Fibroblast of lung (primary cell): ENCODE measurements around the gene HTR2A. TPM values are rescaled to one million over a fixed set of nuclear protein-coding genes. Genes with fewer than 3 reads are reported as not detected.

ENCODE experiments used
- DNase-seq, 2 donors: peaks; one replicate each; pipeline versions ENCODE4 v3.0.0 to v3.0.0-alpha.2; 2010; ENCODE audit warnings: low read depth in 2 of 2
- H2AFZ ChIP-seq: 2 replicates; pipeline ENCODE4 v1.5.1; 2012; ENCODE audit warnings: low read length, control low read depth, inconsistent platforms
- H3K27ac ChIP-seq: 2 replicates; pipeline ENCODE4 v1.5.1; 2011; ENCODE audit warnings: low read length, control low read depth; ENCODE audit not compliant: insufficient read depth
- H3K27me3 ChIP-seq: 2 replicates; pipeline ENCODE4 v1.5.1; 2011; ENCODE audit warnings: mild to moderate bottlenecking, low read length; ENCODE audit not compliant: control insufficient read depth, insufficient read depth
- H3K36me3 ChIP-seq: 2 replicates; pipeline ENCODE4 v1.5.1; 2011; ENCODE audit warnings: low read length; ENCODE audit not compliant: control insufficient read depth, insufficient read depth
- H3K4me1 ChIP-seq: 2 replicates; pipeline ENCODE4 v1.5.1; 2011; ENCODE audit warnings: low read length; ENCODE audit not compliant: control insufficient read depth, insufficient read depth; ENCODE audit errors: extremely low read depth
- H3K4me2 ChIP-seq: 2 replicates; pipeline ENCODE4 v1.5.1; 2011; ENCODE audit warnings: low read length, control low read depth; ENCODE audit not compliant: insufficient read depth; ENCODE audit errors: extremely low read depth
- H3K4me3 ChIP-seq, 4 experiments: fragments of 200-600 bp in 1 of 4; sonication (generic) in 1 of 4; replicated peaks in 1 of 4; 2 replicates each; pipeline ENCODE4 v1.5.1; 2011 to 2016; ENCODE audit warnings: low read length in 4 of 4, low read depth in 3 of 4, mild to moderate bottlenecking in 3 of 4, control low read depth in 2 of 4, inconsistent platforms in 1 of 4, mixed read lengths in 1 of 4; ENCODE audit not compliant: insufficient read depth in 1 of 4; ENCODE audit errors: control extremely low read depth in 1 of 4
- H3K79me2 ChIP-seq: 2 replicates; pipeline ENCODE4 v1.5.1; 2012; ENCODE audit warnings: mild to moderate bottlenecking, low read length, inconsistent platforms; ENCODE audit not compliant: control insufficient read depth, insufficient read depth
- H3K9ac ChIP-seq: 2 replicates; pipeline ENCODE4 v1.5.1; 2011; ENCODE audit warnings: mild to moderate bottlenecking, low read length, control low read depth; ENCODE audit not compliant: insufficient read depth
- H3K9me3 ChIP-seq: 2 replicates; pipeline ENCODE4 v1.5.1; 2012; ENCODE audit warnings: low read depth, low read length; ENCODE audit not compliant: control insufficient read depth, insufficient read depth
- H4K20me1 ChIP-seq: 2 replicates; pipeline ENCODE4 v1.5.1; 2011; ENCODE audit warnings: low read length; ENCODE audit not compliant: control insufficient read depth, insufficient read depth; ENCODE audit errors: extremely low read depth
- EZH2 ChIP-seq: IDR thresholded peaks from 2 replicates; pipeline ENCODE4 v1.5.1; 2012; ENCODE audit warnings: low read length, control low read depth, mild to moderate bottlenecking; ENCODE audit errors: missing control alignments
- polyA plus RNA-seq, 2 donors: library from polyadenylated mRNA; depleted of rRNA in 1 of 2; stranded (reverse) in 1 of 2; unstranded in 1 of 2; fragments of >200 nt; gene quantifications; 2 replicates each; pipeline ENCODE4 v1.2.1, GENCODE V29; 2011 to 2012; ENCODE audit warnings: missing spikeins in 1 of 2
- total RNA-seq: library from RNA; depleted of rRNA; stranded (reverse); fragments of >200 nt; gene quantifications from 2 replicates; pipeline ENCODE4 v1.2.1, GENCODE V29; 2014
- TF ChIP-seq, protein P1 (sequence below), 2 donors: IDR thresholded peaks in 1 of 2; conservative IDR thresholded peaks in 1 of 2; 1 replicate in 1 of 2; 2 replicates in 1 of 2; pipeline ENCODE4 v1.5.1; 2011 to 2012; ENCODE audit warnings: low read length in 2 of 2, control low read depth in 1 of 2, inconsistent platforms in 1 of 2, low read depth in 1 of 2, mild to moderate bottlenecking in 1 of 2

HTR2A gene
- total and polyA plus RNA-seq, 2 donors (not counting 1 experiment from before 2014, with no cell fraction given) = 0.01 to 0.33 TPM

- Histone ChIP-seq H3K27me3 (no peaks in the 10 kb centered on the region), H3K79me2 (peaks cover 34% of the 10 kb centered on the region), H4K20me1 (no peaks in the 10 kb centered on the region), H3K4me3 (no peak overlapping the region), H2AFZ (no peak overlapping the region), H3K4me2 (peak overlapping the region; percentile 77), H3K27ac (no peak overlapping the region), H3K9ac (no peak overlapping the region), H3K4me1 (no peaks in the 10 kb centered on the region), H3K9me3 (no peaks in the 10 kb centered on the region), H3K36me3 (peaks cover 2% of the 10 kb centered on the region)
- no peak for TF ChIP-seq EZH2
- TF ChIP-seq, protein P1, sequence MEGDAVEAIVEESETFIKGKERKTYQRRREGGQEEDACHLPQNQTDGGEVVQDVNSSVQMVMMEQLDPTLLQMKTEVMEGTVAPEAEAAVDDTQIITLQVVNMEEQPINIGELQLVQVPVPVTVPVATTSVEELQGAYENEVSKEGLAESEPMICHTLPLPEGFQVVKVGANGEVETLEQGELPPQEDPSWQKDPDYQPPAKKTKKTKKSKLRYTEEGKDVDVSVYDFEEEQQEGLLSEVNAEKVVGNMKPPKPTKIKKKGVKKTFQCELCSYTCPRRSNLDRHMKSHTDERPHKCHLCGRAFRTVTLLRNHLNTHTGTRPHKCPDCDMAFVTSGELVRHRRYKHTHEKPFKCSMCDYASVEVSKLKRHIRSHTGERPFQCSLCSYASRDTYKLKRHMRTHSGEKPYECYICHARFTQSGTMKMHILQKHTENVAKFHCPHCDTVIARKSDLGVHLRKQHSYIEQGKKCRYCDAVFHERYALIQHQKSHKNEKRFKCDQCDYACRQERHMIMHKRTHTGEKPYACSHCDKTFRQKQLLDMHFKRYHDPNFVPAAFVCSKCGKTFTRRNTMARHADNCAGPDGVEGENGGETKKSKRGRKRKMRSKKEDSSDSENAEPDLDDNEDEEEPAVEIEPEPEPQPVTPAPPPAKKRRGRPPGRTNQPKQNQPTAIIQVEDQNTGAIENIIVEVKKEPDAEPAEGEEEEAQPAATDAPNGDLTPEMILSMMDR (conservative IDR thresholded peaks at IDR 0.05 in 1 of 2, IDR thresholded peaks at IDR 0.05 in 1 of 2; ENCODE audit: low read depth in 1 of 2, low read length in 2 of 2) = no peak
- peak in 1 of 2 donors; percentile 40 for DNase-seq
These were observed 101.5 kb downstream of the HTR2A start for GRCh38 chr13:46795321-46795720.

DNA sequence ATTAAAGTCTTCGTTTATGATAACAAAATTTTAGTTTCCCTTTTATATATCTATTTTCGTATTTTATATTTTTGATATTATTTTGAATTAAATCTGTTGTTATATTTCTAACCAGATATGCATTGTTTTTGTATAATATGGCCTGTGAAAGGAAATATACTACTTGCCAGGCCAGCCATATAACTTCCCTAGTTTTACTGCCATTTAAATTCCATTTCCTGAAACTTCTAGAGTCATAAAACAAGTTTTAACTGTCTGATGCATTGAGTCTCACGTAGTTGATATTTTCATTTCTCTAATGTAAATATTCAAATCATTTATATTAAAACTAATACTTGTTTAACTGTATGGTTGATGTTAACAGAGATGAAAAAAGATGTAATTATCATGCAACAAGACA is 113.3 kb downstream of the HTR2A start:
- no peaks in the 10 kb centered on the region for H3K27me3 ChIP-seq
- TF ChIP-seq EZH2 = no peak
- TF ChIP-seq, protein P1 (conservative IDR thresholded peaks at IDR 0.05 in 1 of 2, IDR thresholded peaks at IDR 0.05 in 1 of 2; ENCODE audit: low read depth in 1 of 2, low read length in 2 of 2) = no peak
- no peaks in the 10 kb centered on the region for H3K79me2 ChIP-seq
- peaks cover under 1% of the 10 kb centered on the region for H3K4me1 ChIP-seq
- H2AFZ ChIP-seq = no peak overlapping the region
- H3K4me2 ChIP-seq = no peak overlapping the region
- H3K36me3 ChIP-seq = peaks cover under 1% of the 10 kb centered on the region
- H3K9ac ChIP-seq = no peak overlapping the region
- no peak overlapping the region for H3K4me3 ChIP-seq
- H4K20me1 ChIP-seq = no peaks in the 10 kb centered on the region
- DNase-seq = no peak
- no peaks in the 10 kb centered on the region for H3K9me3 ChIP-seq
- H3K27ac ChIP-seq = no peak overlapping the region

DNA sequence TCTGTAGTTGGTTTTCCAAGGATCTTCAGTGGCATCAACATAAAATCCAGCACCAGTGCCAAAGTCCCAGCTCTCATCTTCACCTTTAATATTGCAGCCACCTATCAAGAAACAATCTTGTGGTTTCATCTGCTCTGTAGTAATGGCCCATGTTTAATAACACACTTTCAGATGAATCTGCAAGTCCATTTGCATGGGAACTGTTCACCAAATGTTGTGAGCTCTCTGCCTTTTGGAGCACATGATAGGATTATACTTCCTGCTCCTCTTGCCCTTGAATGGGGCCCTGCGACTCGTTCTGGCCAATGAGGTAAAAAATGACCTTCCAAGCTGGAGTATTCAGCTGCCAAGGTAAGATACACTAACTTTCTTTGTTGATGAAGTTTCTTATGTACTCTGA is 114.2 kb downstream of the HTR2A start:
- H3K36me3 ChIP-seq = peaks cover 2% of the 10 kb centered on the region
- no peaks in the 10 kb centered on the region for H3K9me3 ChIP-seq
- DNase-seq = no peak
- H3K4me2 ChIP-seq = no peak overlapping the region
- H4K20me1 ChIP-seq = no peaks in the 10 kb centered on the region
- H3K4me3 ChIP-seq = no peak overlapping the region
- no peak overlapping the region for H3K9ac ChIP-seq
- no peak overlapping the region for H3K27ac ChIP-seq
- H2AFZ ChIP-seq = no peak overlapping the region
- TF ChIP-seq, protein P1 (conservative IDR thresholded peaks at IDR 0.05 in 1 of 2, IDR thresholded peaks at IDR 0.05 in 1 of 2; ENCODE audit: low read depth in 1 of 2, low read length in 2 of 2) = no peak
- TF ChIP-seq EZH2 = no peak
- peaks cover 3% of the 10 kb centered on the region for H3K4me1 ChIP-seq
- no peaks in the 10 kb centered on the region for H3K79me2 ChIP-seq
- H3K27me3 ChIP-seq = no peaks in the 10 kb centered on the region
